ENCODE data around the gene PPP2R5A.

Gene PPP2R5A

GRCh38 chr1:212284744-212285684 is at the start of gene PPP2R5A:
PPP2R5A (plus strand) TSS chr1:212285410; CDS start chr1:212286111, 701 bp downstream.
- peaks cover 12% of the 10 kb centered on the region for H3K4me1 ChIP-seq (ENCODE audit: insufficient read depth, poor library complexity, severe bottlenecking)
- H3K36me3 ChIP-seq (ENCODE audit: low read depth) = no peaks in the 10 kb centered on the region
- H3K27ac ChIP-seq (ENCODE audit: poor library complexity, severe bottlenecking) = peak within 1 kb of the TSS; percentile 79
- peak within 1 kb of the TSS; percentile 66 for H3K4me3 ChIP-seq (ENCODE audit: severe bottlenecking)
- TF ChIP-seq CTCF (IDR thresholded peaks at IDR 0.05; ENCODE audit: poor library complexity, severe bottlenecking) = no peak
- H3K27me3 ChIP-seq (ENCODE audit: insufficient read depth, poor library complexity, severe bottlenecking) = no peaks in the 10 kb centered on the region
- ATAC-seq (ENCODE audit: low read depth) = peak; percentile 91
- no peaks in the 10 kb centered on the region for H3K9me3 ChIP-seq (ENCODE audit: severe bottlenecking)
- peak; percentile 93 for DNase-seq (ENCODE audit: low spot score)

GRCh38 chr1:212235857-212236256 is 49.4 kb upstream of the PPP2R5A start:
- DNase-seq (ENCODE audit: low spot score) = no peak
- H3K36me3 ChIP-seq (ENCODE audit: low read depth) = no peaks in the 10 kb centered on the region
- H3K27ac ChIP-seq (ENCODE audit: poor library complexity, severe bottlenecking) = no peak overlapping the region
- no peaks in the 10 kb centered on the region for H3K27me3 ChIP-seq (ENCODE audit: insufficient read depth, poor library complexity, severe bottlenecking)
- no peaks in the 10 kb centered on the region for H3K4me1 ChIP-seq (ENCODE audit: insufficient read depth, poor library complexity, severe bottlenecking)
- TF ChIP-seq CTCF (IDR thresholded peaks at IDR 0.05; ENCODE audit: poor library complexity, severe bottlenecking) = no peak
- no peaks in the 10 kb centered on the region for H3K9me3 ChIP-seq (ENCODE audit: severe bottlenecking)
- ATAC-seq (ENCODE audit: low read depth) = no peak
- H3K4me3 ChIP-seq (ENCODE audit: severe bottlenecking) = no peak overlapping the region

- Histone ChIP-seq H3K4me3 (ENCODE audit: severe bottlenecking) (no peak overlapping the region), H3K27me3 (ENCODE audit: insufficient read depth, poor library complexity, severe bottlenecking) (no peaks in the 10 kb centered on the region), H3K36me3 (ENCODE audit: low read depth) (no peaks in the 10 kb centered on the region), H3K4me1 (ENCODE audit: insufficient read depth, poor library complexity, severe bottlenecking) (no peaks in the 10 kb centered on the region), H3K9me3 (ENCODE audit: severe bottlenecking) (no peaks in the 10 kb centered on the region), H3K27ac (ENCODE audit: poor library complexity, severe bottlenecking) (no peak overlapping the region)
- ATAC-seq (ENCODE audit: low read depth) = no peak
- TF ChIP-seq CTCF (IDR thresholded peaks at IDR 0.05; ENCODE audit: poor library complexity, severe bottlenecking) = no peak
- DNase-seq (ENCODE audit: low spot score) = no peak
Measured at GRCh38 chr1:212236664-212237220, 48.5 kb upstream of the PPP2R5A start.

- Histone ChIP-seq H3K4me3 (ENCODE audit: severe bottlenecking) (no peak overlapping the region), H3K27me3 (ENCODE audit: insufficient read depth, poor library complexity, severe bottlenecking) (no peaks in the 10 kb centered on the region), H3K9me3 (ENCODE audit: severe bottlenecking) (no peaks in the 10 kb centered on the region), H3K4me1 (ENCODE audit: insufficient read depth, poor library complexity, severe bottlenecking) (no peaks in the 10 kb centered on the region), H3K27ac (ENCODE audit: poor library complexity, severe bottlenecking) (no peak overlapping the region), H3K36me3 (ENCODE audit: low read depth) (no peaks in the 10 kb centered on the region)
- no peak for TF ChIP-seq CTCF (IDR thresholded peaks at IDR 0.05; ENCODE audit: poor library complexity, severe bottlenecking)
- DNase-seq (ENCODE audit: low spot score) (no peak), ATAC-seq (ENCODE audit: low read depth) (0 out of 3 replicates have a peak, but pooled peaks have one; percentile 45)
Measured at GRCh38 chr1:212237651-212238050, 47.6 kb upstream of the PPP2R5A start.
